Spleen (tissue), 11 donors: ENCODE data around the gene PANX3. TPM values are rescaled to one million over a fixed set of nuclear protein-coding genes. Genes with fewer than 3 reads are reported as not detected.

ENCODE experiments used
- DNase-seq: peaks from one replicate; pipeline ENCODE4 v3.0.0-alpha.2; 2020
- H3K27ac ChIP-seq, 8 donors: fragments of 200-600 bp; sonication (generic) in 7 of 8; 1 replicate in 4 of 8; 2 replicates in 4 of 8; pipeline versions ENCODE4 v1.5.0 to v1.8.0; 2016 to 2021; ENCODE audit warnings: inconsistent platforms in 4 of 8, mild to moderate bottlenecking in 4 of 8, moderate library complexity in 1 of 8
- H3K27me3 ChIP-seq, 7 donors: fragments of 200-600 bp; sonication (generic) in 6 of 7; replicated peaks in 1 of 7; 1 replicate in 4 of 7; 2 replicates in 3 of 7; pipeline versions ENCODE4 v1.5.0 to v1.8.0; 2016 to 2021; ENCODE audit warnings: inconsistent platforms in 3 of 7, mild to moderate bottlenecking in 1 of 7
- H3K36me3 ChIP-seq, 6 donors: fragments of 200-600 bp; sonication (generic) in 5 of 6; 1 replicate in 4 of 6; 2 replicates in 2 of 6; pipeline versions ENCODE4 v1.5.0 to v1.8.0; 2016 to 2021; ENCODE audit warnings: inconsistent platforms in 2 of 6
- H3K4me1 ChIP-seq, 6 donors: fragments of 200-600 bp; sonication (generic) in 5 of 6; 1 replicate in 3 of 6; 2 replicates in 3 of 6; pipeline versions ENCODE4 v1.5.0 to v1.8.0; 2016 to 2021; ENCODE audit warnings: inconsistent platforms in 3 of 6
- H3K4me3 ChIP-seq, 8 donors: fragments of 200-600 bp; sonication (generic) in 7 of 8; 1 replicate in 4 of 8; 2 replicates in 4 of 8; pipeline versions ENCODE4 v1.5.0 to v1.8.0; 2016 to 2021; ENCODE audit warnings: inconsistent platforms in 4 of 8, mild to moderate bottlenecking in 4 of 8, moderate library complexity in 2 of 8
- H3K9me3 ChIP-seq, 8 donors: fragments of 200-600 bp; sonication (generic) in 7 of 8; 1 replicate in 4 of 8; 2 replicates in 4 of 8; pipeline versions ENCODE4 v1.5.0 to v1.8.0; 2016 to 2021; ENCODE audit warnings: inconsistent platforms in 4 of 8
- CTCF ChIP-seq, 11 experiments: fragments of 200-600 bp in 7 of 11; fragments of 450-650 bp in 4 of 11; sonication (generic) in 4 of 11; IDR thresholded peaks in 8 of 11; conservative IDR thresholded peaks in 3 of 11; 1 replicate in 7 of 11; 2 replicates in 4 of 11; pipeline versions ENCODE4 v1.4.0 to v1.8.0; 2016 to 2021; ENCODE audit warnings: antibody characterized with exemption in 11 of 11, inconsistent platforms in 4 of 11, mild to moderate bottlenecking in 1 of 11
- POLR2A ChIP-seq, 3 donors: fragments of 450-650 bp; IDR thresholded peaks; one replicate each; pipeline ENCODE4 v1.5.1; 2017; ENCODE audit warnings: antibody characterized with exemption in 3 of 3, mild to moderate bottlenecking in 1 of 3
- POLR2AphosphoS5 ChIP-seq, 3 donors: sonication (generic); formaldehyde crosslinking; IDR thresholded peaks; one replicate each; pipeline ENCODE4 v1.5.1; 2017; ENCODE audit warnings: antibody characterized with exemption in 3 of 3
- WGBS, 5 donors: extraction: QIAGEN DNeasy Blood & Tissue Kit in 3 of 5; methylation state at CpG; one replicate each; pipeline versions ENCODE4 v1.1.5 to v1.1.7; 2013 to 2018; 5-methylcytosine and 5-hydroxymethylcytosine counted together
- intact Hi-C: fragments of 100-400 bp; cut with DNase I; formaldehyde crosslinking; loops from one replicate; pipeline ENCODE4 v1.15.0; 2023; ENCODE audit warnings: low total_unique reads
- polyA plus RNA-seq, 3 donors: library from polyadenylated mRNA; stranded (reverse); fragments of 200-250 nt; gene quantifications; one replicate each; pipeline ENCODE4 v1.2.1, GENCODE V29; 2013
- total RNA-seq, 7 donors: library from RNA; depleted of rRNA in 3 of 7; stranded (reverse); fragments of >200 nt in 3 of 7; fragmentation: NEBNext Ultra II Directional in 4 of 7; extraction: Animal tissue kit (Norgen Biotek cat#: 25700) in 4 of 7; gene quantifications; one replicate each; pipeline versions ENCODE4 v1.1.0 to v1.2.1, GENCODE V29; 2016 to 2021
- donor health status: healthy with polysubstance abuse.
- donor health status: DM: no; HTN: no; CAD: no; lungs with moderate emphysema.
- donor health status: DM: no; HTN: no; CAD: no.
- donor health status: Bipolar disorder and iron deficiency.
- donor health status: healthy.
- donor health status: DM: no; HTN: no; CAD: no.
- donor health status: DM: yes; HTN: yes; CAD: no.

Gene PANX3
- total and polyA plus RNA-seq, 10 donors, result not detected

- H3K4me1 ChIP-seq, result peaks cover 0 to 8% (median 0%) of the 10 kb centered on the region in 6 donors
- H3K9me3 ChIP-seq, result no peaks in the 10 kb centered on the region
- DNase-seq, result no peak
- TF ChIP-seq POLR2AphosphoS5 (IDR thresholded peaks at IDR 0.05) (no peak), CTCF (IDR thresholded peaks at IDR 0.05 in 8 of 11, conservative IDR thresholded peaks at IDR 0.05 in 3 of 11) (no peak), POLR2A (IDR thresholded peaks at IDR 0.05) (no peak)
- H3K4me3 ChIP-seq, result no peak overlapping the region
- 51 to 72% (median 66%) methylated on average over 3 of the region's 3 CpGs for WGBS, 5 donors
- H3K27ac ChIP-seq, result no peak overlapping the region
- no peaks in the 10 kb centered on the region for H3K36me3 ChIP-seq
- intact Hi-C loops, result no loop called here
- no peaks in the 10 kb centered on the region for H3K27me3 ChIP-seq
Observed at GRCh38 chr11:124605719-124606118, 5.5 kb upstream of the PANX3 start.

GRCh38 chr11:124608147-124608546 is 3.1 kb upstream of the PANX3 start:
- peaks cover 0 to 8% (median 0%) of the 10 kb centered on the region in 6 donors for H3K4me1 ChIP-seq
- intact Hi-C loops, result no loop called here
- no peaks in the 10 kb centered on the region for H3K27me3 ChIP-seq
- H3K27ac ChIP-seq, result no peak overlapping the region
- H3K4me3 ChIP-seq, result no peak overlapping the region
- no peak for TF ChIP-seq POLR2AphosphoS5 (IDR thresholded peaks at IDR 0.05)
- no peak for TF ChIP-seq CTCF (IDR thresholded peaks at IDR 0.05 in 8 of 11, conservative IDR thresholded peaks at IDR 0.05 in 3 of 11)
- no peak for TF ChIP-seq POLR2A (IDR thresholded peaks at IDR 0.05)
- no peaks in the 10 kb centered on the region for H3K36me3 ChIP-seq
- DNase-seq, result no peak
- H3K9me3 ChIP-seq, result no peaks in the 10 kb centered on the region

- Histone ChIP-seq H3K4me3 (no peak overlapping the region), H3K27me3 (peaks cover 0 to 12% (median 0%) of the 10 kb centered on the region in 7 donors), H3K4me1 (peaks cover 0 to 7% (median 0%) of the 10 kb centered on the region in 6 donors), H3K27ac (no peak overlapping the region), H3K9me3 (no peaks in the 10 kb centered on the region), H3K36me3 (no peaks in the 10 kb centered on the region)
- no peak for DNase-seq
- intact Hi-C loops, result no loop called here
- WGBS, 5 donors, result 79 to 96% (median 86%) methylated on average over 2 of the region's 2 CpGs
- TF ChIP-seq POLR2AphosphoS5 (IDR thresholded peaks at IDR 0.05), result no peak
- TF ChIP-seq CTCF (IDR thresholded peaks at IDR 0.05 in 8 of 11, conservative IDR thresholded peaks at IDR 0.05 in 3 of 11), result no peak
- TF ChIP-seq POLR2A (IDR thresholded peaks at IDR 0.05), result no peak
Observed at GRCh38 chr11:124610295-124610694, 933 bp upstream of the PANX3 start.

GRCh38 chr11:124612045-124612444 is 817 bp downstream of the PANX3 start:
- Histone ChIP-seq H3K9me3 (no peaks in the 10 kb centered on the region), H3K36me3 (no peaks in the 10 kb centered on the region), H3K4me1 (no peaks in the 10 kb centered on the region), H3K27ac (no peak overlapping the region), H3K27me3 (peaks cover 0 to 20% (median 0%) of the 10 kb centered on the region in 7 donors), H3K4me3 (no peak overlapping the region)
- no peak for DNase-seq
- intact Hi-C loops, result no loop called here
- TF ChIP-seq CTCF (IDR thresholded peaks at IDR 0.05 in 8 of 11, conservative IDR thresholded peaks at IDR 0.05 in 3 of 11), result no peak
- TF ChIP-seq POLR2A (IDR thresholded peaks at IDR 0.05), result no peak
- TF ChIP-seq POLR2AphosphoS5 (IDR thresholded peaks at IDR 0.05), result no peak
- 36 to 60% (median 46%) methylated on average over 3 of the region's 3 CpGs for WGBS, 5 donors
